ENCODE results near the gene WDSUB1.

The WDSUB1 gene

GRCh38 chr2:159192371-159192918 lies 94.1 kb downstream of the WDSUB1 start:
- DNase-seq = no peak

- DNase-seq = no peak
These were observed 98.1 kb downstream of the WDSUB1 start for GRCh38 chr2:159188449-159188848.

- no peak for DNase-seq
These were observed 99.4 kb downstream of the WDSUB1 start for GRCh38 chr2:159187106-159187505.

- no peak for DNase-seq
These were observed 100.0 kb downstream of the WDSUB1 start for GRCh38 chr2:159186462-159186861.
